Measurements from ENCODE around the gene SPEM1. TPM values are rescaled to one million over a fixed set of nuclear protein-coding genes. Genes with fewer than 3 reads are reported as not detected.

The SPEM1 gene
- polyA plus RNA-seq, 1 donor (not counting 4 experiments of a cell fraction or from before 2014, with no cell fraction given): not detected

GRCh38 chr17:7393613-7394451 is 26.3 kb upstream of the SPEM1 start:
- dilution Hi-C loops (cut with MboI; ENCODE audit: extremely low pct_ligation_motif_present, low sequenced_read_pairs): no loop called here
- no peaks in the 10 kb centered on the region for H4K20me1 ChIP-seq (ENCODE audit: control insufficient read depth, extremely low read depth, insufficient read depth, low read length)

GRCh38 chr17:7394452-7395191 is 25.5 kb upstream of the SPEM1 start, which contains the start of gene PLSCR3:
PLSCR3 (minus strand) TSS chr17:7394525; CDS start chr17:7394110, 415 bp downstream.
- peak within 1 kb of the TSS; percentile 80 for H3K9ac ChIP-seq (ENCODE audit: control insufficient read depth, extremely low read depth, insufficient read depth, low read length)
- no peaks in the 10 kb centered on the region for H3K27me3 ChIP-seq (ENCODE audit: control insufficient read depth, extremely low read depth, insufficient read depth, low read length)
- H3K9me1 ChIP-seq (ENCODE audit: control insufficient read depth, extremely low read depth, insufficient read depth, low read length): peaks cover under 1% of the 10 kb centered on the region
- peak within 1 kb of the TSS; percentile 66 for H2AFZ ChIP-seq (ENCODE audit: control insufficient read depth, low read length)
- H3K4me1 ChIP-seq (ENCODE audit: control insufficient read depth, extremely low read depth, insufficient read depth, low read length): peaks cover 11% of the 10 kb centered on the region
- peak within 1 kb of the TSS; percentile 69 for H3K27ac ChIP-seq (ENCODE audit: control insufficient read depth, insufficient read depth, low read length)
- no peak for TF ChIP-seq EZH2 (IDR thresholded peaks at IDR 0.05; ENCODE audit: low read length)
- TF ChIP-seq CTCF (optimal IDR thresholded peaks at IDR 0.05 in 1 of 3, IDR thresholded peaks at IDR 0.05 in 1 of 3, conservative IDR thresholded peaks at IDR 0.05 in 1 of 3; ENCODE audit: extremely low read depth in 1 of 3, insufficient read depth in 2 of 3, low read length in 3 of 3): peak; percentile 10 to 49 (median 15)
- H4K20me1 ChIP-seq (ENCODE audit: control insufficient read depth, extremely low read depth, insufficient read depth, low read length): no peaks in the 10 kb centered on the region
- H3K79me2 ChIP-seq (ENCODE audit: control insufficient read depth, insufficient read depth, low read length): peaks cover 27% of the 10 kb centered on the region
- FAIRE-seq (peak; percentile 60), DNase-seq (ENCODE audit: low read depth, low spot score) (no peak)
- dilution Hi-C loops (cut with MboI; ENCODE audit: extremely low pct_ligation_motif_present, low sequenced_read_pairs): no loop called here
- peak within 1 kb of the TSS; percentile 84 for H3K4me2 ChIP-seq (ENCODE audit: control insufficient read depth, extremely low read depth, insufficient read depth, low read depth, low read length)
- no peaks in the 10 kb centered on the region for H3K9me3 ChIP-seq (ENCODE audit: control insufficient read depth, low read depth, low read length)
- H3K36me3 ChIP-seq (ENCODE audit: control insufficient read depth in 2 of 2, extremely low read depth in 1 of 2, insufficient read depth in 2 of 2, low read length in 2 of 2): peaks cover 16 to 31% of the 10 kb centered on the region in 2 experiments
- peak within 1 kb of the TSS; percentile 83 to 90 (median 89) for H3K4me3 ChIP-seq (ENCODE audit: control insufficient read depth in 2 of 3, extremely low read depth in 1 of 3, insufficient read depth in 2 of 3, low read depth in 1 of 3, low read length in 3 of 3)

More at GRCh38 chr17:7393613-7394451, 26.3 kb upstream of the SPEM1 start:
- TF ChIP-seq EZH2 (IDR thresholded peaks at IDR 0.05; ENCODE audit: low read length): no peak
- peak in 2 of 3 experiments; percentile 6 to 17 for TF ChIP-seq CTCF (optimal IDR thresholded peaks at IDR 0.05 in 1 of 3, IDR thresholded peaks at IDR 0.05 in 1 of 3, conservative IDR thresholded peaks at IDR 0.05 in 1 of 3; ENCODE audit: extremely low read depth in 1 of 3, insufficient read depth in 2 of 3, low read length in 3 of 3)
- no peaks in the 10 kb centered on the region for H3K9me3 ChIP-seq (ENCODE audit: control insufficient read depth, low read depth, low read length)
- H3K27me3 ChIP-seq (ENCODE audit: control insufficient read depth, extremely low read depth, insufficient read depth, low read length): no peaks in the 10 kb centered on the region
- peaks cover 22 to 39% of the 10 kb centered on the region in 2 experiments for H3K36me3 ChIP-seq (ENCODE audit: control insufficient read depth in 2 of 2, extremely low read depth in 1 of 2, insufficient read depth in 2 of 2, low read length in 2 of 2)
- peaks cover 27% of the 10 kb centered on the region for H3K79me2 ChIP-seq (ENCODE audit: control insufficient read depth, insufficient read depth, low read length)
- H3K9me1 ChIP-seq (ENCODE audit: control insufficient read depth, extremely low read depth, insufficient read depth, low read length): no peaks in the 10 kb centered on the region
- DNase-seq (ENCODE audit: low read depth, low spot score): no peak
- H3K9ac ChIP-seq (ENCODE audit: control insufficient read depth, extremely low read depth, insufficient read depth, low read length): peak overlapping the region; percentile 80
- peak overlapping the region; percentile 77 for H3K4me2 ChIP-seq (ENCODE audit: control insufficient read depth, extremely low read depth, insufficient read depth, low read depth, low read length)
- FAIRE-seq: no peak
- H3K27ac ChIP-seq (ENCODE audit: control insufficient read depth, insufficient read depth, low read length): peak overlapping the region; percentile 69
- peaks cover 11% of the 10 kb centered on the region for H3K4me1 ChIP-seq (ENCODE audit: control insufficient read depth, extremely low read depth, insufficient read depth, low read length)
- peak overlapping the region; percentile 83 to 90 (median 89) for H3K4me3 ChIP-seq (ENCODE audit: control insufficient read depth in 2 of 3, extremely low read depth in 1 of 3, insufficient read depth in 2 of 3, low read depth in 1 of 3, low read length in 3 of 3)
- peak overlapping the region; percentile 66 for H2AFZ ChIP-seq (ENCODE audit: control insufficient read depth, low read length)

Measured in keratinocyte (primary cell).